NCI-H146 (cell line): ENCODE results near the gene GRIK5.
A peak's percentile ranks its signal among the peaks of the same experiment; 100 is the strongest.
"Not testable (repeated sequence)": the region's sequence is repeated elsewhere in the genome, so short reads cannot be mapped to it uniquely, and the experiment has no call there.

Experiments
- DNase-seq: peaks from one replicate; lab custom pipeline; 2025; lab: John Stamatoyannopoulos, UW

GRIK5 gene

GRCh38 chr19:42069619-42070351, at the start of gene GRIK5:
Gene GRIK5 (minus strand): TSS chr19:42070206. CDS start chr19:42065770, 4,436 bp downstream.
- peak; percentile 70 for DNase-seq

- DNase-seq = no peak
Measured at GRCh38 chr19:42117076-42117475, 47.1 kb upstream of the GRIK5 start.

- DNase-seq = no peak
Measured at GRCh38 chr19:42116308-42117075, 46.5 kb upstream of the GRIK5 start.

GRCh38 chr19:42115705-42116104, 45.7 kb upstream of the GRIK5 start:
- no peak for DNase-seq

- no peak for DNase-seq
Measured at GRCh38 chr19:42115219-42115618, 45.2 kb upstream of the GRIK5 start.

GRCh38 chr19:42114412-42114811, 44.4 kb upstream of the GRIK5 start:
- peak; percentile 88 for DNase-seq

GRCh38 chr19:42113641-42114348, 43.8 kb upstream of the GRIK5 start:
- DNase-seq = peak; percentile 69

GRCh38 chr19:42111811-42112210, 41.8 kb upstream of the GRIK5 start:
- no peak for DNase-seq

GRCh38 chr19:42111384-42111783, 41.4 kb upstream of the GRIK5 start:
- DNase-seq = no peak

GRCh38 chr19:42110658-42111057, 40.7 kb upstream of the GRIK5 start:
- DNase-seq = no peak

GRCh38 chr19:42109896-42110295, 39.9 kb upstream of the GRIK5 start:
- DNase-seq = no peak

GRCh38 chr19:42108527-42109389, 38.8 kb upstream of the GRIK5 start:
- peak; percentile 85 for DNase-seq

GRCh38 chr19:42105368-42105767, 35.4 kb upstream of the GRIK5 start:
- DNase-seq = no peak

GRCh38 chr19:42102877-42103276, 32.9 kb upstream of the GRIK5 start:
- DNase-seq = no peak

GRCh38 chr19:42100241-42100640, 30.2 kb upstream of the GRIK5 start:
- not testable (repeated sequence) for DNase-seq

GRCh38 chr19:42099336-42099925, 29.4 kb upstream of the GRIK5 start:
- no peak for DNase-seq

GRCh38 chr19:42098781-42099180, 28.8 kb upstream of the GRIK5 start:
- DNase-seq = no peak

GRCh38 chr19:42097461-42097860, 27.5 kb upstream of the GRIK5 start:
- no peak for DNase-seq

- DNase-seq = no peak
Measured at GRCh38 chr19:42096255-42096837, 26.3 kb upstream of the GRIK5 start.

GRCh38 chr19:42095814-42096230, 25.8 kb upstream of the GRIK5 start:
- no peak for DNase-seq
